Liver (tissue), 9 donors: ENCODE measurements around the gene SCLT1. TPM values are rescaled to one million over a fixed set of nuclear protein-coding genes. Genes with fewer than 3 reads are reported as not detected.
A peak's percentile ranks its signal among the peaks of the same experiment; 100 is the strongest.

ENCODE experiments used
- DNase-seq: peaks from one replicate; pipeline ENCODE4 v3.0.0-alpha.2; 2017; ENCODE audit warnings: low spot score
- H3K27ac ChIP-seq, 2 donors: one replicate each; pipeline ENCODE4 v1.7.0; 2013; ENCODE audit warnings: inconsistent platforms in 2 of 2, low read length in 2 of 2, control low read depth in 1 of 2, low read depth in 1 of 2, mild to moderate bottlenecking in 1 of 2
- H3K27me3 ChIP-seq, 4 donors: one replicate each; pipeline versions ENCODE4 v1.6.1 to v1.7.0; 2013; ENCODE audit warnings: low read length in 3 of 4, inconsistent platforms in 1 of 4, mild to moderate bottlenecking in 1 of 4, moderate library complexity in 1 of 4; ENCODE audit not compliant: control insufficient read depth in 4 of 4, insufficient read depth in 4 of 4
- H3K36me3 ChIP-seq, 4 donors: one replicate each; pipeline versions ENCODE4 v1.6.1 to v1.7.0; 2013; ENCODE audit warnings: low read length in 3 of 4, mild to moderate bottlenecking in 3 of 4, low read depth in 1 of 4, moderate library complexity in 1 of 4; ENCODE audit not compliant: control insufficient read depth in 4 of 4, insufficient read depth in 3 of 4
- H3K4me1 ChIP-seq, 4 donors: one replicate each; pipeline versions ENCODE4 v1.6.1 to v1.7.0; 2013; ENCODE audit warnings: low read length in 3 of 4, mild to moderate bottlenecking in 3 of 4, moderate library complexity in 1 of 4; ENCODE audit not compliant: control insufficient read depth in 4 of 4, insufficient read depth in 4 of 4
- H3K4me3 ChIP-seq, 3 donors: one replicate each; pipeline versions ENCODE4 v1.6.1 to v1.7.0; 2013; ENCODE audit warnings: low read length in 3 of 3, control low read depth in 1 of 3, low read depth in 1 of 3, mild to moderate bottlenecking in 1 of 3
- H3K9ac ChIP-seq, 2 donors: one replicate each; pipeline ENCODE4 v1.7.0; 2013; ENCODE audit warnings: low read length in 2 of 2, mild to moderate bottlenecking in 2 of 2, moderate library complexity in 2 of 2, control low read depth in 1 of 2, low read depth in 1 of 2
- H3K9me3 ChIP-seq, 4 donors: one replicate each; pipeline versions ENCODE4 v1.6.1 to v1.7.0; 2013; ENCODE audit warnings: low read length in 3 of 4; ENCODE audit not compliant: control insufficient read depth in 4 of 4
- EGR1 ChIP-seq, 2 donors: IDR thresholded peaks; 2 replicates each; pipeline ENCODE4 v1.6.1; 2016 to 2018; ENCODE audit warnings: antibody characterized with exemption in 2 of 2, low read depth in 2 of 2
- FOXA1 ChIP-seq: IDR thresholded peaks from 2 replicates; pipeline ENCODE4 v1.6.1; 2016; ENCODE audit warnings: antibody characterized with exemption
- FOXA2 ChIP-seq: IDR thresholded peaks from 2 replicates; pipeline ENCODE4 v1.6.1; 2016; ENCODE audit warnings: antibody characterized with exemption
- GABPA ChIP-seq, 2 donors: IDR thresholded peaks in 1 of 2; conservative IDR thresholded peaks in 1 of 2; 2 replicates each; pipeline ENCODE4 v1.6.1; 2016; ENCODE audit warnings: antibody characterized with exemption in 2 of 2, mild to moderate bottlenecking in 1 of 2, moderate library complexity in 1 of 2
- HNF4A ChIP-seq, 2 donors: conservative IDR thresholded peaks; 2 replicates each; pipeline ENCODE4 v1.6.1; 2016; ENCODE audit warnings: antibody characterized with exemption in 2 of 2, mild to moderate bottlenecking in 2 of 2
- HNF4G ChIP-seq: IDR thresholded peaks from 2 replicates; pipeline ENCODE4 v1.6.1; 2016; ENCODE audit warnings: antibody characterized with exemption
- JUND ChIP-seq, 2 donors: IDR thresholded peaks; 2 replicates each; pipeline ENCODE4 v1.6.1; 2016; ENCODE audit warnings: antibody characterized with exemption in 2 of 2
- MAX ChIP-seq: IDR thresholded peaks from 2 replicates; pipeline ENCODE4 v1.6.1; 2016; ENCODE audit warnings: antibody characterized with exemption
- RAD21 ChIP-seq, 2 donors: IDR thresholded peaks; 2 replicates each; pipeline ENCODE4 v1.6.1; 2016; ENCODE audit warnings: antibody characterized with exemption in 2 of 2, mild to moderate bottlenecking in 2 of 2
- RXRA ChIP-seq, 2 donors: IDR thresholded peaks; 2 replicates each; pipeline ENCODE4 v1.6.1; 2017 to 2018; ENCODE audit warnings: antibody characterized with exemption in 2 of 2, mild to moderate bottlenecking in 1 of 2
- SP1 ChIP-seq: IDR thresholded peaks from 2 replicates; pipeline ENCODE4 v1.6.1; 2018; ENCODE audit warnings: antibody characterized with exemption, mild to moderate bottlenecking
- TAF1 ChIP-seq: conservative IDR thresholded peaks from 2 replicates; pipeline ENCODE4 v1.6.1; 2016; ENCODE audit warnings: antibody characterized with exemption, mild to moderate bottlenecking
- YY1 ChIP-seq: IDR thresholded peaks from 2 replicates; pipeline ENCODE4 v1.6.1; 2016; ENCODE audit warnings: antibody characterized with exemption, mild to moderate bottlenecking
- WGBS: extraction: QIAGEN DNeasy Blood & Tissue Kit; methylation state at CpG from one replicate; pipeline ENCODE4 v1.1.7; 2013; 5-methylcytosine and 5-hydroxymethylcytosine counted together
- polyA plus RNA-seq, 2 donors: library from polyadenylated mRNA; stranded (reverse) in 1 of 2; unstranded in 1 of 2; fragments of 200-250 nt in 1 of 2; fragments of >200 nt in 1 of 2; fragmentation: Nextera tagmentation in 1 of 2; extraction: Ambion mirVana in 1 of 2; gene quantifications; one replicate each; pipeline versions ENCODE4 v1.2.1 to v1.2.3, GENCODE V29; 2013 to 2015
- total RNA-seq, 2 donors: library from RNA; depleted of rRNA; stranded (reverse); fragments of >200 nt; gene quantifications; one replicate each; pipeline ENCODE4 v1.2.3, GENCODE V29; 2014
- TF ChIP-seq, protein P1 (sequence below): fragments of 150-350 bp; IDR thresholded peaks from 2 replicates; pipeline ENCODE4 v1.5.1; 2017; ENCODE audit warnings: improper control_type of control experiment, low read depth, low read length; ENCODE audit not compliant: missing input control
- TF ChIP-seq, protein P2 (sequence below): IDR thresholded peaks from 2 replicates; pipeline ENCODE4 v1.6.1; 2016; ENCODE audit warnings: antibody characterized with exemption
- TF ChIP-seq, protein P3 (sequence below): IDR thresholded peaks from 2 replicates; pipeline ENCODE4 v1.6.1; 2016; ENCODE audit warnings: antibody characterized with exemption
- TF ChIP-seq, protein P4 (sequence below): IDR thresholded peaks from 2 replicates; pipeline ENCODE4 v1.6.1; 2016; ENCODE audit warnings: antibody characterized with exemption, mild to moderate bottlenecking
- donor health status: healthy.
- donor health status: healthy.
- donor health status: healthy.
- donor health status: healthy.
- donor health status: healthy.

Gene SCLT1
- total and polyA plus RNA-seq, 4 donors: 1.2 to 14.2 (median 4.0) TPM

- H3K9ac ChIP-seq: no peak overlapping the region
- no peak overlapping the region for H3K27ac ChIP-seq
- 59% methylated on average over 2 of the region's 2 CpGs for WGBS
- no peak overlapping the region for H3K4me3 ChIP-seq
- no peaks in the 10 kb centered on the region for H3K4me1 ChIP-seq
- DNase-seq: no peak
- TF ChIP-seq HNF4A (conservative IDR thresholded peaks at IDR 0.05): peak in 1 of 2 donors; percentile 51
- peak in 1 of 2 donors; percentile 9 for TF ChIP-seq RAD21 (IDR thresholded peaks at IDR 0.05)
- no peak for TF ChIP-seq YY1
- no peaks in the 10 kb centered on the region for H3K27me3 ChIP-seq
- H3K9me3 ChIP-seq: no peaks in the 10 kb centered on the region
- no peaks in the 10 kb centered on the region for H3K36me3 ChIP-seq
Observed at GRCh38 chr4:128958194-128958593, 135.1 kb downstream of the SCLT1 start.

DNA sequence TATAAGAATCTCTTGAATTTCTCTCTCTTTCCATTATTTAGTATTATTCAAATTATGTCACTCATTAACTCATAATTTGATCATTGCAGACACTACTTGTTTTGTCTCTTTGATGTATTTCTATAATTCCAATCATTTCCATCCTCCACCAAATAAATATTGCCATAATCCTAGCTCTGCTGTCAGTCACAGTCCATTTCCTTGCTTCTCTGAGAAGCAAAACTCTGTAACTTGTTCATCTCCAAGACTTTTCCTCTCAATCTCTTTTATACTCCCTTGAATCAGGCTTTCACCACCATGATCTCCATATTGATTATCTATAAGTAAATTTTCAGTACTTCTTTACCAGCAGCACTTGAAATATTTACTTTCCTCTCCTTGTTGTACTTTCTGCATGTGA is 135.9 kb downstream of the SCLT1 start:
- H3K27me3 ChIP-seq: no peaks in the 10 kb centered on the region
- H3K4me3 ChIP-seq: no peak overlapping the region
- DNase-seq: no peak
- H3K9ac ChIP-seq: no peak overlapping the region
- no peaks in the 10 kb centered on the region for H3K36me3 ChIP-seq
- no peak overlapping the region for H3K27ac ChIP-seq
- no peak for TF ChIP-seq HNF4G
- no peak for TF ChIP-seq RAD21 (IDR thresholded peaks at IDR 0.05)
- TF ChIP-seq, protein P1, sequence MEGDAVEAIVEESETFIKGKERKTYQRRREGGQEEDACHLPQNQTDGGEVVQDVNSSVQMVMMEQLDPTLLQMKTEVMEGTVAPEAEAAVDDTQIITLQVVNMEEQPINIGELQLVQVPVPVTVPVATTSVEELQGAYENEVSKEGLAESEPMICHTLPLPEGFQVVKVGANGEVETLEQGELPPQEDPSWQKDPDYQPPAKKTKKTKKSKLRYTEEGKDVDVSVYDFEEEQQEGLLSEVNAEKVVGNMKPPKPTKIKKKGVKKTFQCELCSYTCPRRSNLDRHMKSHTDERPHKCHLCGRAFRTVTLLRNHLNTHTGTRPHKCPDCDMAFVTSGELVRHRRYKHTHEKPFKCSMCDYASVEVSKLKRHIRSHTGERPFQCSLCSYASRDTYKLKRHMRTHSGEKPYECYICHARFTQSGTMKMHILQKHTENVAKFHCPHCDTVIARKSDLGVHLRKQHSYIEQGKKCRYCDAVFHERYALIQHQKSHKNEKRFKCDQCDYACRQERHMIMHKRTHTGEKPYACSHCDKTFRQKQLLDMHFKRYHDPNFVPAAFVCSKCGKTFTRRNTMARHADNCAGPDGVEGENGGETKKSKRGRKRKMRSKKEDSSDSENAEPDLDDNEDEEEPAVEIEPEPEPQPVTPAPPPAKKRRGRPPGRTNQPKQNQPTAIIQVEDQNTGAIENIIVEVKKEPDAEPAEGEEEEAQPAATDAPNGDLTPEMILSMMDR: no peak
- no peak for TF ChIP-seq TAF1
- no peak for TF ChIP-seq RXRA (IDR thresholded peaks at IDR 0.05)
- TF ChIP-seq, protein P2, sequence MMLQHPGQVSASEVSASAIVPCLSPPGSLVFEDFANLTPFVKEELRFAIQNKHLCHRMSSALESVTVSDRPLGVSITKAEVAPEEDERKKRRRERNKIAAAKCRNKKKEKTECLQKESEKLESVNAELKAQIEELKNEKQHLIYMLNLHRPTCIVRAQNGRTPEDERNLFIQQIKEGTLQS: no peak
- no peak for TF ChIP-seq GABPA (IDR thresholded peaks at IDR 0.05 in 1 of 2, conservative IDR thresholded peaks at IDR 0.05 in 1 of 2)
- no peak for TF ChIP-seq HNF4A (conservative IDR thresholded peaks at IDR 0.05)
- no peaks in the 10 kb centered on the region for H3K4me1 ChIP-seq
- no peaks in the 10 kb centered on the region for H3K9me3 ChIP-seq

DNA sequence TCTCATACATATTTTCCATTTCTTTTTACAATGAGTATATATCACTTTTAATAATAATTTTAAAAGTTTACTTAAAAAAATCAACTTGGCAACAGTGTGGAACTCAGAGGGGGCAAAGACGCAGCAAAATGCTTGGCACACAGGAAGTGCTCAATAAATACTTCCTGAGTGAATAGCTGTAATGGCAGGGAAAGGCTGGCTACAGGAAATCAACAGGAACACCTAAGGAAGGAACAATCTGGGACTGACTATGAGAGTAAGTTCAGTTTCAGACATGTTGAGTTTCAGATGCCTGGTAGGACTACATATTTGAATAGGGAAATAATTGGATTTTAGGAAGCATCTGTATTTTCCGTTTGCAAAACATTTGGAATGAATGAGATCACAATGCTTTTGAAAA is 137.6 kb downstream of the SCLT1 start:
- Histone ChIP-seq H3K4me3 (no peak overlapping the region), H3K27ac (no peak overlapping the region), H3K9ac (no peak overlapping the region), H3K9me3 (no peaks in the 10 kb centered on the region), H3K4me1 (no peaks in the 10 kb centered on the region), H3K27me3 (no peaks in the 10 kb centered on the region), H3K36me3 (no peaks in the 10 kb centered on the region)
- TF ChIP-seq, protein P3, sequence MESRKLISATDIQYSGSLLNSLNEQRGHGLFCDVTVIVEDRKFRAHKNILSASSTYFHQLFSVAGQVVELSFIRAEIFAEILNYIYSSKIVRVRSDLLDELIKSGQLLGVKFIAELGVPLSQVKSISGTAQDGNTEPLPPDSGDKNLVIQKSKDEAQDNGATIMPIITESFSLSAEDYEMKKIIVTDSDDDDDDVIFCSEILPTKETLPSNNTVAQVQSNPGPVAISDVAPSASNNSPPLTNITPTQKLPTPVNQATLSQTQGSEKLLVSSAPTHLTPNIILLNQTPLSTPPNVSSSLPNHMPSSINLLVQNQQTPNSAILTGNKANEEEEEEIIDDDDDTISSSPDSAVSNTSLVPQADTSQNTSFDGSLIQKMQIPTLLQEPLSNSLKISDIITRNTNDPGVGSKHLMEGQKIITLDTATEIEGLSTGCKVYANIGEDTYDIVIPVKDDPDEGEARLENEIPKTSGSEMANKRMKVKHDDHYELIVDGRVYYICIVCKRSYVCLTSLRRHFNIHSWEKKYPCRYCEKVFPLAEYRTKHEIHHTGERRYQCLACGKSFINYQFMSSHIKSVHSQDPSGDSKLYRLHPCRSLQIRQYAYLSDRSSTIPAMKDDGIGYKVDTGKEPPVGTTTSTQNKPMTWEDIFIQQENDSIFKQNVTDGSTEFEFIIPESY: no peak
- TF ChIP-seq, protein P2: no peak
- TF ChIP-seq, protein P4, sequence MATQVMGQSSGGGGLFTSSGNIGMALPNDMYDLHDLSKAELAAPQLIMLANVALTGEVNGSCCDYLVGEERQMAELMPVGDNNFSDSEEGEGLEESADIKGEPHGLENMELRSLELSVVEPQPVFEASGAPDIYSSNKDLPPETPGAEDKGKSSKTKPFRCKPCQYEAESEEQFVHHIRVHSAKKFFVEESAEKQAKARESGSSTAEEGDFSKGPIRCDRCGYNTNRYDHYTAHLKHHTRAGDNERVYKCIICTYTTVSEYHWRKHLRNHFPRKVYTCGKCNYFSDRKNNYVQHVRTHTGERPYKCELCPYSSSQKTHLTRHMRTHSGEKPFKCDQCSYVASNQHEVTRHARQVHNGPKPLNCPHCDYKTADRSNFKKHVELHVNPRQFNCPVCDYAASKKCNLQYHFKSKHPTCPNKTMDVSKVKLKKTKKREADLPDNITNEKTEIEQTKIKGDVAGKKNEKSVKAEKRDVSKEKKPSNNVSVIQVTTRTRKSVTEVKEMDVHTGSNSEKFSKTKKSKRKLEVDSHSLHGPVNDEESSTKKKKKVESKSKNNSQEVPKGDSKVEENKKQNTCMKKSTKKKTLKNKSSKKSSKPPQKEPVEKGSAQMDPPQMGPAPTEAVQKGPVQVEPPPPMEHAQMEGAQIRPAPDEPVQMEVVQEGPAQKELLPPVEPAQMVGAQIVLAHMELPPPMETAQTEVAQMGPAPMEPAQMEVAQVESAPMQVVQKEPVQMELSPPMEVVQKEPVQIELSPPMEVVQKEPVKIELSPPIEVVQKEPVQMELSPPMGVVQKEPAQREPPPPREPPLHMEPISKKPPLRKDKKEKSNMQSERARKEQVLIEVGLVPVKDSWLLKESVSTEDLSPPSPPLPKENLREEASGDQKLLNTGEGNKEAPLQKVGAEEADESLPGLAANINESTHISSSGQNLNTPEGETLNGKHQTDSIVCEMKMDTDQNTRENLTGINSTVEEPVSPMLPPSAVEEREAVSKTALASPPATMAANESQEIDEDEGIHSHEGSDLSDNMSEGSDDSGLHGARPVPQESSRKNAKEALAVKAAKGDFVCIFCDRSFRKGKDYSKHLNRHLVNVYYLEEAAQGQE: no peak
- no peak for TF ChIP-seq YY1
- no peak for TF ChIP-seq HNF4A (conservative IDR thresholded peaks at IDR 0.05)
- no peak for TF ChIP-seq FOXA1
- no peak for TF ChIP-seq RXRA (IDR thresholded peaks at IDR 0.05)
- TF ChIP-seq JUND (IDR thresholded peaks at IDR 0.05): no peak
- no peak for TF ChIP-seq EGR1 (IDR thresholded peaks at IDR 0.05; ENCODE audit: low read depth in 2 of 2)
- no peak for TF ChIP-seq FOXA2
- no peak for TF ChIP-seq MAX
- no peak for TF ChIP-seq TAF1
- no peak for TF ChIP-seq SP1
- TF ChIP-seq HNF4G: no peak
- TF ChIP-seq GABPA (IDR thresholded peaks at IDR 0.05 in 1 of 2, conservative IDR thresholded peaks at IDR 0.05 in 1 of 2): no peak
- DNase-seq: no peak
- 87% methylated on average over 2 of the region's 2 CpGs for WGBS
